Adrenal gland (tissue), 5 donors: ENCODE results near the gene TPX2.

Source experiments
- CTCF ChIP-seq, 6 experiments: fragments of 450-650 bp in 4 of 6; fragments of 200-600 bp in 2 of 6; sonication (generic) in 1 of 6; IDR thresholded peaks; 1 replicate in 5 of 6; 2 replicates in 1 of 6; pipeline versions ENCODE4 v1.5.1 to v1.8.0; 2016 to 2021; ENCODE audit warnings: antibody characterized with exemption in 6 of 6, mild to moderate bottlenecking in 2 of 6, moderate library complexity in 1 of 6
- POLR2A ChIP-seq, 2 donors: fragments of 450-650 bp; IDR thresholded peaks; one replicate each; pipeline ENCODE4 v1.6.1; 2017; ENCODE audit warnings: antibody characterized with exemption in 2 of 2, mild to moderate bottlenecking in 2 of 2, moderate library complexity in 1 of 2
- donor health status: DM: no; HTN: no; CAD: no.

GRCh38 chr20:31740656-31741323 is 1.7 kb downstream of the TPX2 start:
- TF ChIP-seq CTCF (IDR thresholded peaks at IDR 0.05), result no peak
- no peak for TF ChIP-seq POLR2A (IDR thresholded peaks at IDR 0.05)
